Measurements from ENCODE around the gene SAG. TPM values are rescaled to one million over a fixed set of nuclear protein-coding genes. Genes with fewer than 3 reads are reported as not detected.

The SAG gene
- total and polyA plus RNA-seq, 9 of the 15 experiments (the other 6 are each of a cell fraction or from before 2014, with no cell fraction given): 0.04 to 0.64 (median 0.31) TPM; not detected in 5

GRCh38 chr2:233361297-233361696 lies 53.7 kb downstream of the SAG start:
- Histone ChIP-seq H2AFZ (ENCODE audit: low read depth, low read length) (no peak overlapping the region), H3K36me3 (ENCODE audit: control insufficient read depth, insufficient read depth, low read length) (peaks cover 8% of the 10 kb centered on the region; the same call in 1 of the 3 replicates), H3K9ac (ENCODE audit: insufficient read depth in 1 of 2, low read depth in 2 of 2, low read length in 2 of 2) (no peak overlapping the region; a peak in 1 of 4 replicates), H4K20me1 (replicated peaks; ENCODE audit: control insufficient read depth, insufficient read depth, low read length) (peaks cover 5% of the 10 kb centered on the region; the same call in 1 of the 2 replicates), H3K4me1 (replicated peaks in 1 of 2; ENCODE audit: control insufficient read depth in 2 of 2, insufficient read depth in 2 of 2, low read length in 2 of 2) (peaks cover 10 to 17% of the 10 kb centered on the region in 2 experiments; a peak in 3 of 5 replicates), H3K27me3 (ENCODE audit: control insufficient read depth in 2 of 2, insufficient read depth in 2 of 2, low read length in 2 of 2) (no peaks in the 10 kb centered on the region), H3K9me1 (ENCODE audit: control insufficient read depth, insufficient read depth, low read length) (no peaks in the 10 kb centered on the region), H3K27ac (ENCODE audit: extremely low read depth, low read depth, low read length) (no peak overlapping the region; the same call in 2 of the 3 replicates), H3K9me3 (replicated peaks; ENCODE audit: control insufficient read depth, insufficient read depth, low read depth, low read length) (no peaks in the 10 kb centered on the region), H3K4me2 (ENCODE audit: insufficient read depth, low read length) (peak overlapping the region; percentile 13; the same call in 1 of the 2 replicates), H3K4me3 (no peak overlapping the region), H3K79me2 (ENCODE audit: control insufficient read depth, insufficient read depth, low read length) (peaks cover 39% of the 10 kb centered on the region)
- intact Hi-C loops (cut with micrococcal nuclease) (no loop called here), in situ Hi-C loops (cut with MboI) (no loop called here)
- ATAC-seq (peak; percentile 18), DNase-seq (ENCODE audit: extremely low read depth in 1 of 4, low spot score in 3 of 4) (no peak), FAIRE-seq (no peak)
- 30% methylated on average over 7 of the region's 7 CpGs for WGBS (ENCODE audit: insufficient coverage, low coverage, missing lambda C conversion rate)
- POLR2A ChIA-PET: interaction anchor here (0.6 to 1.2 kb wide), 2 partner anchors 17 to 1156 kb away, joined by 3 to 4 read pairs; no protein-coding TSS in a partner anchor
- CTCF ChIA-PET (ENCODE audit: low intra/inter-chr PET ratio): no interaction called here
- BruUV-seq (replicated peaks): no TSS peak
- no peak for TF ChIP-seq MBD2 (IDR thresholded peaks at IDR 0.05; ENCODE audit: borderline replicate concordance, low read depth)
- TF ChIP-seq MGA (IDR thresholded peaks at IDR 0.05): no peak
- no peak for TF ChIP-seq SMARCC2 (IDR thresholded peaks at IDR 0.05; ENCODE audit: low read depth)
- TF ChIP-seq TBL1XR1 (IDR thresholded peaks at IDR 0.05; ENCODE audit: low read length in 2 of 2): no peak
- no peak for TF ChIP-seq ZNF398 (CRISPR knock-in tag; IDR thresholded peaks at IDR 0.05)
- no peak for TF ChIP-seq SIN3B (IDR thresholded peaks at IDR 0.05; ENCODE audit: low read depth)
- TF ChIP-seq KDM5B (IDR thresholded peaks at IDR 0.05; ENCODE audit: insufficient replicate concordance, low read depth, low read length): no peak
- TF ChIP-seq BRD4 (IDR thresholded peaks at IDR 0.05): no peak
- no peak for TF ChIP-seq CHD2 (IDR thresholded peaks at IDR 0.05; ENCODE audit: low read depth, low read length)
- TF ChIP-seq HNRNPH1 (optimal IDR thresholded peaks at IDR 0.05; ENCODE audit: low read depth, low read length): no peak
